Rectal smooth muscle tissue (tissue), 1 donor: Measurements from ENCODE around the gene PPP1R1C.

Experiments used
- H3K27ac ChIP-seq: one replicate; pipeline ENCODE4 v1.7.0; 2013; ENCODE audit warnings: low read depth, low read length, inconsistent platforms
- H3K27me3 ChIP-seq: one replicate; pipeline ENCODE4 v1.7.0; 2013; ENCODE audit warnings: low read length; ENCODE audit not compliant: control insufficient read depth, insufficient read depth
- H3K36me3 ChIP-seq: one replicate; pipeline ENCODE4 v1.7.0; 2013; ENCODE audit warnings: low read length; ENCODE audit not compliant: control insufficient read depth, insufficient read depth
- H3K4me1 ChIP-seq: one replicate; pipeline ENCODE4 v1.7.0; 2013; ENCODE audit warnings: low read length; ENCODE audit not compliant: control insufficient read depth, insufficient read depth
- H3K4me3 ChIP-seq: one replicate; pipeline ENCODE4 v1.7.0; 2013; ENCODE audit warnings: low read length
- H3K9ac ChIP-seq: one replicate; pipeline ENCODE4 v1.7.0; 2013; ENCODE audit warnings: low read length

The PPP1R1C gene

DNA sequence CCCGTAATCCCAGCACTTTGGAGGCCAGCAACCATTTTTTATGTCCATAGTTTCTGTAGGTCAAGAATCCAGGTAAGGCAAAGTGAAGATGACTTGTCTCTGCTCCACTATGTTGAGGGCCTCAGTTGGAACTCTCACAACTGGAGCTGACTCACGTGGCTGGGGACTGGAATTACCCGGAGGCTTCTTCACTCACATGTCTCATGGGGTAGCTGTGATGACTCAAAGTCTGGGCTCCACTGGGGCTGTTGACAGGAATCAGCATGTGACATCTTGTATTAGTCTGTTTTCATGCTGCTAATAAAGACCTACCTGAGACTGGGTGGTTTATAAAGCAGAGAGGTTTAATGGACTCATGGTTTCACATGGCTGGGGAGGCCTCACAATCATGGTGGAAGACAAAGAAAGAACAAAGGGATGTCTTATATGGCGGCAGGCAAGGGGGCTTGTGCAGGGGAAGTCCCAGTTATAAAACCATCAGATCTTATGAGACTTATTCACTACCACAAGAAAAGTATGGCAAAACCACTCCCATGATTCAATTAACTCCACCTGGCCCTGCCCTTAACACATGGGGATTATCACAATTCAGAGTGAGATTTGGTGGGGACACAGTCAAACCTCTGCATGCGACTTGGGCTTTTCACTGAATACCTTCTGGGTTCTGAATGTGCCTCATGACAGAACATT lies 7.8 kb upstream of the PPP1R1C start:
- no peak overlapping the region for H3K4me3 ChIP-seq
- no peak overlapping the region for H3K27ac ChIP-seq
- H3K27me3 ChIP-seq, result no peaks in the 10 kb centered on the region
- no peak overlapping the region for H3K9ac ChIP-seq
- no peaks in the 10 kb centered on the region for H3K4me1 ChIP-seq
- no peaks in the 10 kb centered on the region for H3K36me3 ChIP-seq

DNA sequence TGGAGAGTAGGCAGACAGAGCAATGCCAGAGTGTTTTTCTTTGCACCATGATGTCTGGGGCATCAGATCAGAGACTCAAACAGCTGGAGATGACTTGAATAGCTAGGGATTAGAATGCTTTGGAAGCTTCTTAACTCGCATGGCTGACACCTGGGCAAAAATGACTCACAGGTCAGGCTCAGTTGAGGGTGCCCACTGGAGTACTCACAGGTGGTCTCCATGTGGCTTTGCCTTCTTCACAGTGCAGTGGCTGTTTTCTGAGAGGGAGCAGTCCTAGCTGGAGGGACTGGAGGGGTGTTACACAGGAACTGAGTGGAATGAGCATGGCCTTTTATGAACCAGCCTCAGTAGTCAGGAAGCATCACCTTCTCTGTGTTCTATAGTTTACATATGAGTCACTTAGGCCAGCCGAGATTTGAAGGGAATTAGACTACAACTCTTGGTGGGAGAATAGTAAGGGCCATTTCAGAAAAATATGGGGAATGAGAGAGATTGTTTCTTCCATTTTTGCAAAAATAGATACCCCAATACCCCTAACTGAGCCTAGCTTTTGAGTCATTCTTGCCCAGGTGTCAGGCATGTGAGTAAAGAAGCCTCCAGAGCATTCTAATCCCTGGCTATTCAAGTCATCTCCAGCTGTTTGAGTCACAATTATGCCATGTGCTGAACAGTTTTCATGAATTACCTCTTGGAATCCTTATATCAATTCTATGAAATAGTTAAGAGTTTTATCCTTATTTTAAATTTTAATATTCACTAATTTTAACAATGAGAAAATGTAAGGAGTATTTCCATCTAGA lies 7.1 kb upstream of the PPP1R1C start:
- Histone ChIP-seq H3K9ac (no peak overlapping the region), H3K4me3 (no peak overlapping the region), H3K27ac (no peak overlapping the region), H3K36me3 (no peaks in the 10 kb centered on the region), H3K27me3 (no peaks in the 10 kb centered on the region), H3K4me1 (no peaks in the 10 kb centered on the region)

DNA sequence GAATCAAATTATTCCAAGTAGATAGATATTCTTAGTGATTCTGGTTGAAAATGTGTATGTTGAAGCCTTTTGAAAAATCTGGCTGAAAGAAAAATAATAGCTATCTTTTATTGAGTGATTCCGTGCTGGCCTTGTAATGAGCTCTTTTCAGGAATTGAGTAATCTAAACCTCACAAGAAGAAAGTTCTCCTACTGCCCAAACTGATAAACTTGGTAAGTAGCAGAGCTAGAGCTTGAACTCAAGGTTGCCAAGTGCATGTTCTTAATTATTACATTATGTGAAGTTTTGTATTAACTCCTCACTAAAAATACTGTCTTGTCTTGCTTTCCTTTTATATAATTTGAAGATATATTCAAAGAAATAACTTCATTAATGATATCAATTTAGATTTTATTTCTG lies 1.6 kb upstream of the PPP1R1C start:
- H3K4me1 ChIP-seq, result no peaks in the 10 kb centered on the region
- H3K27ac ChIP-seq, result no peak overlapping the region
- H3K36me3 ChIP-seq, result no peaks in the 10 kb centered on the region
- no peak overlapping the region for H3K9ac ChIP-seq
- no peaks in the 10 kb centered on the region for H3K27me3 ChIP-seq
- no peak overlapping the region for H3K4me3 ChIP-seq

DNA sequence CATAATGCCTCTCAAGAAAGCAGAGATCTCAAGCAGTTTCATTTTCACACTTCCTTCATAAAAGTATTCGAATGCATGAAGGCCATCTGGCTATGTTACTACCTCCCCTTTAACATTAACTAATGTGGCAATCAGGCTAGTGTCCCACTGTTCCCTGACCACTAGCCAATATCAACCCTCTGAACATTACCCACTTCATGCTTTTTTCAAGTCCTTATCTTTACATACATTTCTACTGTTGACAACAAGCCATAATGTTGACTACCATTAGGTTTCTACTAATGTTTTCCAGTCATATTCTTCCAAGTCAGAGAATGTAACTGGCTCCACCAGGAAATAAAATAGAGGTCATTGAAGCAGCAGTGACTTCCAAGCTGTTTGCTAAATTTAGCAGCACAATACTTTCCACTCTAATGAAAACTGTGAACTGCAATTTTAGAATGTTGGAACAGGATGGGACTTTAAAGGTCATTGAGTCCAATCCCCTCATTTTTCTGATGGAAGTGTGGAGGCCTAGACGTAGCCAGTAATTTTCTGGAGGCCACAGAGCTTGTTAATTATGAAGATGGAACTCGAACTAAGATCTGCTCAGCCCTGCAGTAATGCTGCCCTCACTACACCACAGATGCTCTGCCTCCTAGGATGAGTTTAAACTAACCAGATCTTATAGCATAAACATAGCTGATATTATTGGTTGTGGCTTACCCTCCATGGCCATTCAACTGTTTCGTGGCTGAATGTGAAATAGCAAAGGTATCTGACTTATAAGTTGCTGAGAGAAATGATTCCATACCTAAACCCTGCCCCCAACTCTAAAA lies 630 bp upstream of the PPP1R1C start:
- H3K4me1 ChIP-seq, result no peaks in the 10 kb centered on the region
- H3K27me3 ChIP-seq, result no peaks in the 10 kb centered on the region
- no peak overlapping the region for H3K9ac ChIP-seq
- H3K4me3 ChIP-seq, result no peak overlapping the region
- no peak overlapping the region for H3K27ac ChIP-seq
- no peaks in the 10 kb centered on the region for H3K36me3 ChIP-seq

DNA sequence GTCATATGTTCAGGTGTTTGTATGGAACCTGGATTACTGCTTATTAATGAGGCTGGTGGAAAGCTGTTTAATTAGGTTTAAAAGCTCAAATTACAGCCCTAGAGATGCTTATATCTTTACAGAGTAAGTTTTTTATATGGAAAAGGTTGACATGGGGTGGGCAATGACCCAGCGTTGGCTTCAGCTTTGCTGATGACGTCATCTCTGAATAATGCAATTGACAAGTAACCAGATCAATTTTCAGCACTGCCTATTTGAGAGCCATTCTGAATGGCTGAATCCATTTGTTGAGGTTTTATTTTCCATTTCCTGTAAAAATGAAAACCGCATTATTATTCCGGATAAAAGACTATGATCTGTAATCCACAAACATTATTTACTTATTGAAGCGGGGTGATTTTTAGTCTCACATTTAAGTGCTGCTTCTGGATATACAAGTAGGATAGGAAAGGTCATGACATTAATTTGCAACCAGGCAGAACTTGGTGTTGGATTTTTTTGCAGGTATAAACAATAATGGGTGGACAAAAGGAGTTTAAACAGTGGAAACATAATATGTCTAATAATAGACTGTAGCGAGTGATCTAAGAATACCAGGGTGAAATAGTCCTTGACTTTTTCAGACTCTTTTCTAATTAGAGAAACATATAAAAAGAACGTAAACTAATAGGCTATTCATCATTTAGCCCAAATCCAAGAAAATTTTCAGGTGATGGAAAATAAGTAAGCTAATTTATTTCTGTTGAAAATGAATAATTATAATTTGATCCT lies 2.7 kb downstream of the PPP1R1C start:
- H3K27me3 ChIP-seq, result no peaks in the 10 kb centered on the region
- H3K27ac ChIP-seq, result no peak overlapping the region
- H3K36me3 ChIP-seq, result no peaks in the 10 kb centered on the region
- no peaks in the 10 kb centered on the region for H3K4me1 ChIP-seq
- H3K9ac ChIP-seq, result no peak overlapping the region
- H3K4me3 ChIP-seq, result no peak overlapping the region

DNA sequence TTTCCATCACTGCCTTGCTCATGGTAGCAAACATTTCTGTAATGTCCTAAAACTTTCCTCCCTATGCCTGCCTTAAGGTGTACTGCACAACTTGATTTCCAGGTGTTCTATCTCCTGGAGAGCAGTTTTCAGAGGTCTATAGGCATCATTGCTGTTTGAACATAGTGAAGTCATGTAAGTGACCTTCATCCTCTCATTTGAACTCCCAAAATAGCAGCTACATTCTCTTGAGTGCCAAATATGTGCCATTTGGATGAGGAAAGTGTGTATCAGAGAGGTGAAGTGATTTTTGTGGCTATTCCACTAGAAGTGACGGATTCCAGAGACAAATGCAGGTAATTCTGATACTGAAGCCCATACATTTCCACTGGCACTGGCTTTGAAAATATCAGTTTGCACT lies 3.4 kb downstream of the PPP1R1C start:
- H3K27me3 ChIP-seq, result no peaks in the 10 kb centered on the region
- H3K4me3 ChIP-seq, result no peak overlapping the region
- no peaks in the 10 kb centered on the region for H3K36me3 ChIP-seq
- H3K9ac ChIP-seq, result no peak overlapping the region
- no peak overlapping the region for H3K27ac ChIP-seq
- no peaks in the 10 kb centered on the region for H3K4me1 ChIP-seq

DNA sequence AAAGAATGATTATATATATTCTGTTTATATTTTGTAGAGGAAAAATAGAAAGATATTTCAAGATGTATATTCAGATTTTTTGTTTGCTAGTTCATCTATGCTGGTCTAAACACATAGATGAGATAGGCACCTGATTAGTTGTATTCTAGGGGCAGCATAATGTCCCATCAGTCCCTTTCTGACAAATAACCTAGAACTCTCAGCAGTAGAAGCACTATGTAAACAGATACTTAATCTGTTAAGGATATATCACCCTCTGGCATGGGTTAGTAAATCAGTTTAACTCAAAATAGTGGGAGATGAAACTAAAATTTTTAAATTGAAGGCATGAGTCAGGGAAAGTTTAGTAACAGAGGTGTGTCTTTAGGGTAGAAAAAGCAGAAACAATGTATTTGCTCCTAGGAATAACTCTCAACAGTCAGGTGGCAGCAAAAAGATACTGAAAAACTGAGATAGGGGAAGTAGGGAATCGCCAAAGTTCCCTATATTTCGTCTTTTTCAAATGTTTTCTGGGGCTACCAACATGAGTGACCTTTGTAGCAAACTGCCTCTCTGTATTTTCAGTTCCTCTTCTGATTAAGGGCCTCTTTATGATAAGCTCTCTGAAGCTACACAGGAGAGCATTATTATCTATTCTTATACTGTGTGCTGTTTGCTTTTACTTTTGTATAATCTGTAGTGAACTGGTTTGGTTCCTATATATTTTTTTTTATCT lies 5.7 kb downstream of the PPP1R1C start:
- Histone ChIP-seq H3K27me3 (no peaks in the 10 kb centered on the region), H3K36me3 (no peaks in the 10 kb centered on the region), H3K9ac (no peak overlapping the region), H3K27ac (no peak overlapping the region), H3K4me3 (no peak overlapping the region), H3K4me1 (no peaks in the 10 kb centered on the region)

DNA sequence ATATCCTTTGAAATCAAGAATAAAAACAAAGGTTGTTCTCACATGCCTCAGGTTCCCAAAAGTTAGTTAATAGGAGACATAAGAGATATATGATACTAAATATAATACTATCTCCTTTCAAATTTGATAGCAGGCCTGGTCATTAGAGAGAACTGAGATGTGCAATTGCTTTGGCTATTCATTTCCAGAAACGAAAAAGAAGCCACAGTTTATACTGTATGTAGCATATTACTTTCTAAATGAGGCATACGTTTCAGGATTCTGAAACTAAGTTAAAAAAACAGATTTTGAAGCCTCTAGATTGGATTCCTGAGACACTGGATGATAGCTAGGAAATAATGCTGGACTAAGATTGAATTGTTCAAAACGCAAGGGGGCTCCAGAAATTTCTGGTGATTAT lies 7.1 kb downstream of the PPP1R1C start:
- no peaks in the 10 kb centered on the region for H3K36me3 ChIP-seq
- no peak overlapping the region for H3K27ac ChIP-seq
- H3K9ac ChIP-seq, result no peak overlapping the region
- H3K27me3 ChIP-seq, result no peaks in the 10 kb centered on the region
- H3K4me1 ChIP-seq, result no peaks in the 10 kb centered on the region
- H3K4me3 ChIP-seq, result no peak overlapping the region

DNA sequence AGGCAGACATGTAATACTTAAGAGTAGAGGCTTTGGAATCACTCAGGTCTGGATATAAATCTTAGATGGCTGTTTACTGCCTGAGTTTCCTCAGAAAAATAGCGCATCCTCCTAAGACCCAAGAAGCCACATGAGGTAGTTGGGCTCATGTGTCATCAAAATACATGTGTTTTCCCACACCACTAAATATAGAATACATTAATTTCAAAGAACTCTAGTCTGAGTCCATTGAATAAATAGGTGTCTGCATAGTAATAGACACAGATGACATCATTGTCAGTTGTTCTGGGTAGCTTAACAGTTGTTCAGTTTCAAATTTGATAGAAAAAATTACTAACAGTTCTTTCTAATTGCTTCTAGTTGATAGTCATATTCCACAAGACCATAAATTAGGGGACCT lies 9.6 kb downstream of the PPP1R1C start:
- Histone ChIP-seq H3K27me3 (no peaks in the 10 kb centered on the region), H3K4me3 (no peak overlapping the region), H3K27ac (no peak overlapping the region), H3K4me1 (no peaks in the 10 kb centered on the region), H3K36me3 (no peaks in the 10 kb centered on the region), H3K9ac (no peak overlapping the region)

DNA sequence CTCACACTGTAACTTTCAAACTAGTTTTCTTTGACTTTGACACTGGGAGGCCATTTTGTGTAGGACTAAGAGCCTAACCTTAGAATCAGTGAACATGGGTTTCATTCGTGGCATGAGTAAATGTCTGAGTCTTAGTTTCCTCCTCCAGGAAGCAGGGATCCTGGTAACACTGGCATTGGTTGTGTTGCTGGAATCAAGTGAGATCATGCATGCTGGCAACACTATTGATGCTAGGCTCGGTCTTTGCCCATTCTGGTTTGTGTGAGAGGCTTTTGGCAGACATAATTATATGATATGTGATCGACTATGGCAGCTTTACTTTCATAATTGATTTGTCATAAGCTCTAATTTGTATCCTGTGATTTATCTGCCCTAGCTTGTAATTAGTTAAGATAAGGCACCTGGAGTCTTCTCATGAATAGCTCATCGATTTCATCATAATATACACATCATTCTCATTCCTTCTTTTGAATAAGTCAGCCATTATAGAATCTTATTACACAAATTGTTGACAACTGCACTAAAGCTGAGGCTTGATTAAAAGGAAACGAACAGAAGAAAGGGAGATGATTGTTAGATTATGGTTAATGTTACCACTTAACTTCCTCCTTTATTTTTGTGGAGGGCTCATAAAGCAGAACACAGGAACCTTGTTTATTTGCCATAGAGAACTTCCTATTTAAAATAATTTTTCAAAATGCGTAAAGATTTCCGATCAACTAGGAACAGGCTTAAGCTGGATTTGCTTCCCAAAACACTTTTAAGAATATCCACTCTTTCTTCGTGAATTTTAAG lies 12.6 kb downstream of the PPP1R1C start:
- no peaks in the 10 kb centered on the region for H3K27me3 ChIP-seq
- H3K9ac ChIP-seq, result no peak overlapping the region
- no peak overlapping the region for H3K4me3 ChIP-seq
- no peaks in the 10 kb centered on the region for H3K4me1 ChIP-seq
- H3K36me3 ChIP-seq, result no peaks in the 10 kb centered on the region
- H3K27ac ChIP-seq, result no peak overlapping the region
